GM12878 (cell line): ENCODE results near the gene CASS4. TPM values are rescaled to one million over a fixed set of nuclear protein-coding genes. Genes with fewer than 3 reads are reported as not detected.

Experiments
- ATAC-seq: fragments of 200-7000 bp; cut with Tn5 transposase; 3 replicates; pipeline ENCODE4 v1.9.1; 2020; ENCODE audit warnings: mild to moderate bottlenecking, moderate library complexity
- BruUV-seq: library from RNA; stranded (reverse); fragments of 400-500 nt; replicated peaks from 2 replicates; lab custom pipeline; 2021; lab: Mats Ljungman, UMichigan
- CTCF ChIA-PET: fragments of 300-600 bp; sonication (Branson Sonifier 250); formaldehyde crosslinking; extraction: SDS; loops from one replicate; lab custom pipeline; 2021; ENCODE audit warnings: inconsistent platforms; lab: Yijun Ruan, JAX
- POLR2A ChIA-PET: fragments of 350-600 bp; formaldehyde crosslinking; extraction: SDS; loops from one replicate; lab custom pipeline; 2021; ENCODE audit warnings: inconsistent platforms; lab: Charles Lee
- RAD21 ChIA-PET: fragments of 300-600 bp; sonication (Branson Sonifier 250); formaldehyde crosslinking; loops from one replicate; lab custom pipeline; 2023; ENCODE audit warnings: antibody characterized with exemption; ENCODE audit not compliant: unreplicated experiment; lab: Charles Lee
- SMC1A ChIA-PET: fragments of 300-600 bp; sonication (Branson Sonifier 250); formaldehyde crosslinking; loops from one replicate; lab custom pipeline; 2023; ENCODE audit not compliant: unreplicated experiment, uncharacterized antibody; lab: Charles Lee
- DNase-seq: peaks from one replicate; pipeline ENCODE4 v3.0.0-alpha.2; 2011; ENCODE audit warnings: low read depth, low spot score
- FAIRE-seq: peaks from 3 replicates; lab custom pipeline; 2011; peaks lifted over from hg19 to GRCh38; lab: Jason Lieb, UNC
- H2AFZ ChIP-seq: 2 replicates; pipeline ENCODE4 v1.6.0; 2011; ENCODE audit warnings: low read depth, low read length, control low read depth; ENCODE audit not compliant: control insufficient read depth
- H3K27ac ChIP-seq: 2 replicates; pipeline ENCODE4 v1.5.1; 2011; ENCODE audit warnings: control low read depth; ENCODE audit not compliant: control insufficient read depth, insufficient read depth
- H3K27me3 ChIP-seq, 2 experiments: replicated peaks in 1 of 2; 2 replicates each; pipeline versions ENCODE4 v1.6.0 to v1.6.1; 2011; ENCODE audit warnings: low read length in 1 of 2; ENCODE audit not compliant: control insufficient read depth in 2 of 2, insufficient read depth in 2 of 2
- H3K36me3 ChIP-seq, 2 experiments: 2 replicates each; pipeline ENCODE4 v1.5.1; 2011; ENCODE audit warnings: low read length in 1 of 2; ENCODE audit not compliant: control insufficient read depth in 2 of 2, insufficient read depth in 2 of 2
- H3K4me1 ChIP-seq: 2 replicates; pipeline ENCODE4 v1.6.1; 2011; ENCODE audit warnings: mild to moderate bottlenecking, low read length, moderate library complexity, mixed read lengths; ENCODE audit not compliant: control insufficient read depth, insufficient read depth
- H3K4me2 ChIP-seq: 2 replicates; pipeline ENCODE4 v1.6.0; 2011; ENCODE audit warnings: control low read depth; ENCODE audit not compliant: control insufficient read depth, insufficient read depth
- H3K4me3 ChIP-seq: fragments of 200-600 bp; sonication (generic); 2 replicates; pipeline ENCODE4 v1.5.1; 2016
- H3K79me2 ChIP-seq: 2 replicates; pipeline ENCODE4 v1.6.0; 2011; ENCODE audit warnings: low read length; ENCODE audit not compliant: control insufficient read depth, insufficient read depth
- H3K9ac ChIP-seq: 2 replicates; pipeline ENCODE4 v1.8.0; 2011; ENCODE audit warnings: low read length, control low read depth, mixed read lengths; ENCODE audit not compliant: control insufficient read depth, insufficient read depth
- H3K9me3 ChIP-seq: replicated peaks from 3 replicates; pipeline ENCODE4 v1.5.1; 2011; ENCODE audit warnings: mild to moderate bottlenecking, low read length; ENCODE audit not compliant: control insufficient read depth, insufficient read depth
- H4K20me1 ChIP-seq: 2 replicates; pipeline ENCODE4 v1.6.0; 2011; ENCODE audit not compliant: control insufficient read depth, insufficient read depth
- CUX1 ChIP-seq: IDR thresholded peaks from 2 replicates; pipeline ENCODE4 v1.6.1; 2012; ENCODE audit warnings: improper control_type of control experiment, low read depth, low read length; ENCODE audit not compliant: insufficient replicate concordance
- E4F1 ChIP-seq: fragments of 450-650 bp; IDR thresholded peaks from 2 replicates; pipeline ENCODE4 v1.6.1; 2018; ENCODE audit warnings: borderline replicate concordance, mild to moderate bottlenecking; ENCODE audit not compliant: partially characterized antibody
- GATAD2B ChIP-seq: fragments of 450-650 bp; conservative IDR thresholded peaks from 2 replicates; pipeline ENCODE4 v1.6.1; 2017; ENCODE audit warnings: low read depth, mild to moderate bottlenecking, moderate library complexity
- HCFC1 ChIP-seq: fragments of 150-350 bp; IDR thresholded peaks from 2 replicates; pipeline ENCODE4 v1.6.1; 2014; ENCODE audit warnings: low read length
- HDAC2 ChIP-seq: fragments of 200-600 bp; sonication (generic); IDR thresholded peaks from 2 replicates; pipeline ENCODE4 v1.6.1; 2017
- MEF2B ChIP-seq: fragments of 450-650 bp; IDR thresholded peaks from 2 replicates; pipeline ENCODE4 v1.6.1; 2018; ENCODE audit warnings: mild to moderate bottlenecking, moderate library complexity; ENCODE audit not compliant: partially characterized antibody, poor library complexity, severe bottlenecking
- NBN ChIP-seq: fragments of 450-650 bp; IDR thresholded peaks from 2 replicates; pipeline ENCODE4 v1.6.1; 2016
- NRF1 ChIP-seq: conservative IDR thresholded peaks from 2 replicates; pipeline ENCODE4 v1.6.1; 2011; ENCODE audit warnings: mild to moderate bottlenecking, low read depth, low read length, improper control_type of control experiment
- PAX8 ChIP-seq: fragments of 450-650 bp; IDR thresholded peaks from 2 replicates; pipeline ENCODE4 v1.6.1; 2017; ENCODE audit warnings: mild to moderate bottlenecking, moderate library complexity
- POLR2AphosphoS2 ChIP-seq: IDR thresholded peaks from 2 replicates; pipeline ENCODE4 v1.6.1; 2011; ENCODE audit warnings: low read depth, mild to moderate bottlenecking, low read length, improper control_type of control experiment, moderate library complexity
- POU2F2 ChIP-seq: IDR thresholded peaks from 3 replicates; pipeline ENCODE4 v1.6.1; 2011; ENCODE audit warnings: low read depth, mild to moderate bottlenecking, low read length, borderline replicate concordance
- SMAD1 ChIP-seq: fragments of 450-650 bp; IDR thresholded peaks from 2 replicates; pipeline ENCODE4 v1.6.1; 2018; ENCODE audit warnings: mild to moderate bottlenecking, low read depth; ENCODE audit not compliant: partially characterized antibody
- ZZZ3 ChIP-seq: IDR thresholded peaks from 2 replicates; pipeline ENCODE4 v1.6.1; 2011; ENCODE audit warnings: low read depth; ENCODE audit not compliant: control insufficient read depth, insufficient read length
- WGBS: methylation state at CpG from one replicate; pipeline ENCODE4 v1.1.6; 2016; ENCODE audit warnings: low lambda C conversion rate; ENCODE audit not compliant: insufficient replicate concordance, insufficient coverage; ENCODE audit errors: missing lambda C conversion rate; 5-methylcytosine and 5-hydroxymethylcytosine counted together
- in situ Hi-C: fragments of 300-500 bp; cut with MboI; formaldehyde crosslinking; loops from 9 replicates; pipeline ENCODE4 v1.14.3; 2018; ENCODE audit warnings: mixed read lengths
- intact Hi-C: fragments of 100-400 bp; cut with micrococcal nuclease; formaldehyde crosslinking; loops from one replicate; pipeline ENCODE4 v1.14.2; 2022; ENCODE audit not compliant: unreplicated experiment
- polyA plus RNA-seq, 11 experiments: library from polyadenylated mRNA; depleted of rRNA in 4 of 11; unstranded in 6 of 11; stranded (reverse) in 5 of 11; fragments of >200 nt; fragmentation: Nextera tagmentation in 4 of 11; fragmentation: Illumina TruSeq in 1 of 11; extraction: Ambion mirVana in 4 of 11; extraction: Trizol in 1 of 11; gene quantifications; 1 replicate in 1 of 11; 2 replicates in 10 of 11; pipeline versions ENCODE4 v1.2.1 to v1.2.3, GENCODE V29; 2011 to 2016; ENCODE audit warnings: inconsistent platforms in 2 of 11, missing spikeins in 2 of 11, low read depth in 1 of 11
- total RNA-seq, 4 experiments: library from RNA; depleted of rRNA in 3 of 4; stranded (reverse); fragments of >200 nt in 3 of 4; fragmentation: Illumina TruSeq in 1 of 4; extraction: Trizol in 1 of 4; gene quantifications; 2 replicates each; pipeline versions ENCODE4 v1.2.1 to v1.2.3, GENCODE V29; 2013 to 2021

CASS4 gene
- total and polyA plus RNA-seq, 10 of the 15 experiments (the other 5 are each of a cell fraction or from before 2014, with no cell fraction given): 0.04 to 0.24 (median 0.11) TPM; not detected in 1

- ChIA-PET CTCF (interaction anchor here (0.6 to 1.1 kb wide), 2 partner anchors 9 to 69 kb away, joined by 3 read pairs; no protein-coding TSS in a partner anchor), SMC1A (interaction anchor here (0.7 kb wide), 1 partner anchor 112 kb away, joined by 3 read pairs; no protein-coding TSS in a partner anchor), RAD21 (no interaction called here), POLR2A (no interaction called here)
- H3K9me3 ChIP-seq: no peaks in the 10 kb centered on the region
- no peaks in the 10 kb centered on the region for H3K27me3 ChIP-seq
- 100% methylated on average over 3 of the region's 3 CpGs for WGBS
- peaks cover 5 to 35% of the 10 kb centered on the region in 2 experiments for H3K36me3 ChIP-seq
- ATAC-seq (no peak), FAIRE-seq (no peak), DNase-seq (no peak)
- H2AFZ ChIP-seq: no peak overlapping the region
- H3K4me2 ChIP-seq: no peak overlapping the region
- no peak overlapping the region for H3K27ac ChIP-seq
- no peaks in the 10 kb centered on the region; the same call in 1 of the 2 replicates for H3K79me2 ChIP-seq
- in situ Hi-C loops: no loop called here
- H4K20me1 ChIP-seq: no peaks in the 10 kb centered on the region
- BruUV-seq: no TSS peak
- intact Hi-C loops: no loop called here
- H3K4me1 ChIP-seq: peaks cover 4% of the 10 kb centered on the region; the same call in 1 of the 2 replicates
- no peak overlapping the region for H3K9ac ChIP-seq
- no peak overlapping the region for H3K4me3 ChIP-seq
- TF ChIP-seq ZZZ3 (no peak), POU2F2 (no peak), NRF1 (no peak), HDAC2 (no peak), MEF2B (no peak), SMAD1 (no peak), POLR2AphosphoS2 (no peak), E4F1 (no peak), CUX1 (no peak), HCFC1 (no peak), PAX8 (no peak), NBN (no peak), GATAD2B (no peak)
- TF ChIP-seq, all 136 proteins: peak for 0
These were observed 5.2 kb upstream of the CASS4 start for GRCh38 chr20:56406910-56407309.
